ENCODE results near the gene CAMP.

CAMP gene

GRCh38 chr3:48220746-48221145 lies 2.5 kb upstream of the CAMP start:
- no peak overlapping the region for H3K4me3 ChIP-seq (ENCODE audit: insufficient read length, low read depth)
- H3K4me1 ChIP-seq (ENCODE audit: insufficient read depth, insufficient read length), result peaks cover 4% of the 10 kb centered on the region
- H3K36me3 ChIP-seq (ENCODE audit: insufficient read depth, insufficient read length, low read length), result no peaks in the 10 kb centered on the region
- H3K27me3 ChIP-seq (ENCODE audit: insufficient read depth, insufficient read length), result no peaks in the 10 kb centered on the region
- no peak overlapping the region for H3K9ac ChIP-seq (ENCODE audit: insufficient read length, low read depth)
- no peak for TF ChIP-seq ZNF274 (IDR thresholded peaks at IDR 0.05; ENCODE audit: low read depth, low read length)
- no peak for TF ChIP-seq YY1 (IDR thresholded peaks at IDR 0.05; ENCODE audit: insufficient read depth, insufficient read length)
- TF ChIP-seq SUZ12 (IDR thresholded peaks at IDR 0.05; ENCODE audit: extremely low read depth, insufficient read depth, insufficient read length), result no peak
- no peaks in the 10 kb centered on the region for H3K9me3 ChIP-seq (ENCODE audit: insufficient read depth, low read length)
- no peak for DNase-seq (ENCODE audit: low read depth, low spot score)

DNA sequence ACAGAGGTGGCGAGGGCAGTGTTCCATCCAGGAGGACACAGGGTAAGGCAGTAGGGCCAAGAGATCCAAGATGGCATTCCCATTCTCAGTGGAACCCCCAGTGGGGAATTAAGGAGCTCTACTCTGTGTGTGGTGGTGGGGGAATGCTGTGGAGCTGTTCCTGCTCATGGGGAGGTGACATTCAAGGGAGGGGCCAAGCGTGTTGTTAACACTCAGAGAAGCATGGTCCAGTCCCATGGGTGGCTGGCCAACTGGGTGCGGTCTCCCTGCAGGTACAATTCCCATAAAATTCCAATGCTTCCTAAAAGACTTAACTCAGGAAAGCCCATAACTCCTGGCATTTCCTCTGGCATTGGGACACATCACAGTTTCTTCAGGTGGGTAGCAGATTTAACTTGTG lies 2.3 kb downstream of the CAMP start:
- Histone ChIP-seq H3K9ac (ENCODE audit: insufficient read length, low read depth) (no peak overlapping the region), H3K4me1 (ENCODE audit: insufficient read depth, insufficient read length) (peaks cover 4% of the 10 kb centered on the region), H3K27me3 (ENCODE audit: insufficient read depth, insufficient read length) (no peaks in the 10 kb centered on the region), H3K4me3 (ENCODE audit: insufficient read length, low read depth) (no peak overlapping the region), H3K36me3 (ENCODE audit: insufficient read depth, insufficient read length, low read length) (no peaks in the 10 kb centered on the region), H3K9me3 (ENCODE audit: insufficient read depth, low read length) (no peaks in the 10 kb centered on the region)
- no peak for DNase-seq (ENCODE audit: low read depth, low spot score)
- TF ChIP-seq ZNF274 (IDR thresholded peaks at IDR 0.05; ENCODE audit: low read depth, low read length) (no peak), YY1 (IDR thresholded peaks at IDR 0.05; ENCODE audit: insufficient read depth, insufficient read length) (no peak), SUZ12 (IDR thresholded peaks at IDR 0.05; ENCODE audit: extremely low read depth, insufficient read depth, insufficient read length) (no peak)

GRCh38 chr3:48226939-48227338 lies 3.6 kb downstream of the CAMP start:
- Histone ChIP-seq H3K36me3 (ENCODE audit: insufficient read depth, insufficient read length, low read length) (no peaks in the 10 kb centered on the region), H3K4me3 (ENCODE audit: insufficient read length, low read depth) (no peak overlapping the region), H3K9me3 (ENCODE audit: insufficient read depth, low read length) (no peaks in the 10 kb centered on the region), H3K9ac (ENCODE audit: insufficient read length, low read depth) (no peak overlapping the region), H3K27me3 (ENCODE audit: insufficient read depth, insufficient read length) (no peaks in the 10 kb centered on the region), H3K4me1 (ENCODE audit: insufficient read depth, insufficient read length) (peaks cover 4% of the 10 kb centered on the region)
- TF ChIP-seq SUZ12 (IDR thresholded peaks at IDR 0.05; ENCODE audit: extremely low read depth, insufficient read depth, insufficient read length) (no peak), ZNF274 (IDR thresholded peaks at IDR 0.05; ENCODE audit: low read depth, low read length) (no peak), YY1 (IDR thresholded peaks at IDR 0.05; ENCODE audit: insufficient read depth, insufficient read length) (no peak)
- no peak for DNase-seq (ENCODE audit: low read depth, low spot score)

DNA sequence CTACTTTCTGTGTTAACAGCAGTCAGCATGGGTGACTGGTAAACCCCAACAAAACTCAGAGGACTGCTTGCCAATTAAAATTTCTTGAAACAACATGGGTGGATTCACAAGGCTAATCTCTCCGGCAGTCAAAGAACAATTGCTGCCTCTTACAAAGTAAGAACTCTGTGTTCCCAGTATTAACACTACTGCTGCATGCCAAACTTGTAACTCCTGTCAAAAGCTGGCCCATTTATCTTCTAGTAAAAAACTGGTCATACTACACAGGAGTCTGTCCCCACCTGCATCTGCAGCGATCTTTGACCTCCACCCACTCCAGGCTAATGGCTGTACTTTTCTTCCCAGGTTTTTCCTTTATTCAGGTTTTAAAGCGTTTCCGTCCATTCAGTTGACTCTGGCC lies 8.9 kb downstream of the CAMP start:
- H3K4me3 ChIP-seq (ENCODE audit: insufficient read length, low read depth), result no peak overlapping the region
- H3K4me1 ChIP-seq (ENCODE audit: insufficient read depth, insufficient read length), result no peaks in the 10 kb centered on the region
- H3K36me3 ChIP-seq (ENCODE audit: insufficient read depth, insufficient read length, low read length), result no peaks in the 10 kb centered on the region
- no peaks in the 10 kb centered on the region for H3K27me3 ChIP-seq (ENCODE audit: insufficient read depth, insufficient read length)
- no peak for TF ChIP-seq YY1 (IDR thresholded peaks at IDR 0.05; ENCODE audit: insufficient read depth, insufficient read length)
- TF ChIP-seq ZNF274 (IDR thresholded peaks at IDR 0.05; ENCODE audit: low read depth, low read length), result no peak
- no peak for DNase-seq (ENCODE audit: low read depth, low spot score)
- H3K9me3 ChIP-seq (ENCODE audit: insufficient read depth, low read length), result no peaks in the 10 kb centered on the region
- H3K9ac ChIP-seq (ENCODE audit: insufficient read length, low read depth), result no peak overlapping the region

DNA sequence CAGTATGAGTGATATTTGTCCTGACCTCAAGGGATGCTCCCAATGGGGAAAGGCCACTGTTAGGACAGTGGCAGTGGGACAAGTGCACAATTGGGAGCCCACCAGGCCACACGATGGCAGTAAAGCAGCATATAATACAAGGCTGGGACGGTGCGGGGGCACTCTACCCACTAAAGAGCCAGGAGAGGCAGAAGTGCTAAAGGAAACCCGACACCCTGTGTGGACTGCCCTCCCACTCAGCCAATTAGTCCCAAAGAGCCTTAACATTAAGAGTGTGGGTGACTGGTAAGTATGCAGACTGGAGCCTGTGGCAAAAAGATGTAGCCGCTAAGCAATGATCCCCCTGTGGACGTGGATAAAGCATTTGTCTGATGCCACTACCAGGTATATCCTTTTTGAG lies 9.4 kb downstream of the CAMP start:
- H3K9ac ChIP-seq (ENCODE audit: insufficient read length, low read depth), result no peak overlapping the region
- no peaks in the 10 kb centered on the region for H3K9me3 ChIP-seq (ENCODE audit: insufficient read depth, low read length)
- H3K27me3 ChIP-seq (ENCODE audit: insufficient read depth, insufficient read length), result no peaks in the 10 kb centered on the region
- peak; percentile 77 for DNase-seq (ENCODE audit: low read depth, low spot score)
- TF ChIP-seq ZNF274 (IDR thresholded peaks at IDR 0.05; ENCODE audit: low read depth, low read length), result no peak
- no peak for TF ChIP-seq SUZ12 (IDR thresholded peaks at IDR 0.05; ENCODE audit: extremely low read depth, insufficient read depth, insufficient read length)
- TF ChIP-seq YY1 (IDR thresholded peaks at IDR 0.05; ENCODE audit: insufficient read depth, insufficient read length), result no peak
- H3K36me3 ChIP-seq (ENCODE audit: insufficient read depth, insufficient read length, low read length), result no peaks in the 10 kb centered on the region
- no peak overlapping the region for H3K4me3 ChIP-seq (ENCODE audit: insufficient read length, low read depth)
- H3K4me1 ChIP-seq (ENCODE audit: insufficient read depth, insufficient read length), result no peaks in the 10 kb centered on the region

DNA sequence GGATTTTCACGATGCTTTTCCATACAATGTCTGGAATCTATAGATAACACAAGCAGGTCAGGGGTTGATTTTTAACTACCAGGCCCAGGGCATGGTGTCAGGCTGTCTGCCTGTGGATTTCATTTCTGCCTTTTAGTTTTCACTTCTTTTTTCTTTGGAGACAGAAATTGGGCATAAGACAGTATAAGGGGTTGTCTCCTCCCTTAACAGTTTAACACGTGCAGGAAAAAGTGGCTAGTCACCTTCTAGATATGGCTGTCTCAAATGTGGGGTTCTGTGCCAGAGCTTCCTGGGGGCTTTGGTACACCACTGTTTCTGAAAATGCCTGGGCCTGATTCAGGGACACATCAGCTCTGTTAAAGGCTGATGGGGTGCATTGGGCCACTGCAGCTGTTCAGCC lies 10.2 kb downstream of the CAMP start:
- no peak for DNase-seq (ENCODE audit: low read depth, low spot score)

GRCh38 chr3:48236531-48236930 lies 13.2 kb downstream of the CAMP start:
- no peak for DNase-seq (ENCODE audit: low read depth, low spot score)
- Histone ChIP-seq H3K9ac (ENCODE audit: insufficient read length, low read depth) (no peak overlapping the region), H3K36me3 (ENCODE audit: insufficient read depth, insufficient read length, low read length) (no peaks in the 10 kb centered on the region), H3K4me1 (ENCODE audit: insufficient read depth, insufficient read length) (no peaks in the 10 kb centered on the region), H3K27me3 (ENCODE audit: insufficient read depth, insufficient read length) (no peaks in the 10 kb centered on the region), H3K9me3 (ENCODE audit: insufficient read depth, low read length) (no peaks in the 10 kb centered on the region), H3K4me3 (ENCODE audit: insufficient read length, low read depth) (no peak overlapping the region)
- TF ChIP-seq SUZ12 (IDR thresholded peaks at IDR 0.05; ENCODE audit: extremely low read depth, insufficient read depth, insufficient read length) (no peak), ZNF274 (IDR thresholded peaks at IDR 0.05; ENCODE audit: low read depth, low read length) (no peak), YY1 (IDR thresholded peaks at IDR 0.05; ENCODE audit: insufficient read depth, insufficient read length) (no peak)

More for the DNA sequence above, 10.2 kb downstream of the CAMP start:
- no peaks in the 10 kb centered on the region for H3K27me3 ChIP-seq (ENCODE audit: insufficient read depth, insufficient read length)
- no peaks in the 10 kb centered on the region for H3K36me3 ChIP-seq (ENCODE audit: insufficient read depth, insufficient read length, low read length)
- H3K4me3 ChIP-seq (ENCODE audit: insufficient read length, low read depth), result no peak overlapping the region
- no peaks in the 10 kb centered on the region for H3K4me1 ChIP-seq (ENCODE audit: insufficient read depth, insufficient read length)
- no peaks in the 10 kb centered on the region for H3K9me3 ChIP-seq (ENCODE audit: insufficient read depth, low read length)
- no peak overlapping the region for H3K9ac ChIP-seq (ENCODE audit: insufficient read length, low read depth)
- TF ChIP-seq ZNF274 (IDR thresholded peaks at IDR 0.05; ENCODE audit: low read depth, low read length), result no peak
- no peak for TF ChIP-seq YY1 (IDR thresholded peaks at IDR 0.05; ENCODE audit: insufficient read depth, insufficient read length)
- TF ChIP-seq SUZ12 (IDR thresholded peaks at IDR 0.05; ENCODE audit: extremely low read depth, insufficient read depth, insufficient read length), result no peak

All from NT2/D1 (cell line).